HepG2 (cell line): ENCODE results near the gene TUBGCP4. TPM values are rescaled to one million over a fixed set of nuclear protein-coding genes. Genes with fewer than 3 reads are reported as not detected.
A peak's percentile ranks its signal among the peaks of the same experiment; 100 is the strongest.

Experiments used
- ATAC-seq: fragments of 200-7000 bp; cut with Tn5 transposase; 3 replicates; pipeline ENCODE4 v1.9.1; 2020; ENCODE audit warnings: mild to moderate bottlenecking, moderate library complexity
- BruUV-seq: library from RNA; stranded (reverse); fragments of 400-500 nt; replicated peaks from 2 replicates; lab custom pipeline; 2021; lab: Mats Ljungman, UMichigan
- CTCF ChIA-PET: fragments of 300-600 bp; formaldehyde crosslinking; extraction: SDS; loops from one replicate; lab custom pipeline; 2021; ENCODE audit warnings: low total read pairs, inconsistent platforms, low intra/inter-chr PET ratio; lab: Yijun Ruan, JAX
- POLR2A ChIA-PET: fragments of 350-600 bp; sonication (Branson Sonifier 250); formaldehyde crosslinking; loops from one replicate; lab custom pipeline; 2020; ENCODE audit warnings: antibody characterized with exemption, inconsistent platforms; lab: Yijun Ruan, JAX
- DNase-seq: peaks from one replicate; pipeline ENCODE4 v3.0.0-alpha.2; 2015; ENCODE audit warnings: low spot score
- FAIRE-seq: peaks from 3 replicates; lab custom pipeline; 2011; peaks lifted over from hg19 to GRCh38; lab: Jason Lieb, UNC
- H2AFZ ChIP-seq: one replicate; pipeline ENCODE4 v1.6.1; 2011; ENCODE audit warnings: low read length, inconsistent platforms
- H3K27ac ChIP-seq: fragments of 300-600 bp; 3 replicates; pipeline ENCODE4 v1.8.0; 2011; ENCODE audit warnings: mixed run types, mild to moderate bottlenecking, mixed read lengths, low read length, inconsistent platforms; ENCODE audit not compliant: insufficient read depth; ENCODE audit errors: extremely low read length
- H3K27me3 ChIP-seq, 2 experiments: fragments of 200-600 bp in 1 of 2; 2 replicates in 1 of 2; 3 replicates in 1 of 2; pipeline versions ENCODE4 v1.6.0 to v1.8.0; 2011; ENCODE audit warnings: low read length in 2 of 2, mild to moderate bottlenecking in 2 of 2, moderate library complexity in 2 of 2, inconsistent platforms in 1 of 2; ENCODE audit not compliant: insufficient read depth in 2 of 2, control insufficient read depth in 1 of 2
- H3K36me3 ChIP-seq, 2 experiments: fragments of 200-600 bp in 1 of 2; replicated peaks in 1 of 2; 2 replicates in 1 of 2; 3 replicates in 1 of 2; pipeline versions ENCODE4 v1.5.1 to v1.8.0; 2011; ENCODE audit warnings: low read length in 2 of 2, inconsistent platforms in 1 of 2; ENCODE audit not compliant: insufficient read depth in 2 of 2, control insufficient read depth in 1 of 2
- H3K4me1 ChIP-seq: 2 replicates; pipeline ENCODE4 v1.5.1; 2012; ENCODE audit warnings: low read length, inconsistent platforms; ENCODE audit not compliant: insufficient read depth
- H3K4me2 ChIP-seq: 2 replicates; pipeline ENCODE4 v1.6.0; 2011; ENCODE audit warnings: low read depth, low read length, inconsistent platforms
- H3K4me3 ChIP-seq, 3 experiments: fragments of 200-600 bp in 1 of 3; sonication (generic), shearing (Covaris generic) in 1 of 3; replicated peaks in 1 of 3; 2 replicates each; pipeline ENCODE4 v1.5.1; 2011 to 2016; ENCODE audit warnings: low read length in 3 of 3, inconsistent platforms in 2 of 3, low read depth in 2 of 3, mild to moderate bottlenecking in 2 of 3, control low read depth in 1 of 3, mixed read lengths in 1 of 3; ENCODE audit not compliant: insufficient read depth in 1 of 3
- H3K79me2 ChIP-seq: one replicate; pipeline ENCODE4 v1.6.1; 2011; ENCODE audit warnings: low read length, inconsistent platforms; ENCODE audit not compliant: insufficient read depth
- H3K9ac ChIP-seq: 2 replicates; pipeline ENCODE4 v1.6.0; 2011; ENCODE audit warnings: mild to moderate bottlenecking, low read depth, low read length, inconsistent platforms; ENCODE audit not compliant: insufficient read depth
- H3K9me3 ChIP-seq: 2 replicates; pipeline ENCODE4 v1.5.1; 2012; ENCODE audit warnings: mild to moderate bottlenecking, low read length
- H4K20me1 ChIP-seq: 2 replicates; pipeline ENCODE4 v1.6.0; 2011; ENCODE audit warnings: inconsistent platforms, mild to moderate bottlenecking, low read length, moderate library complexity; ENCODE audit not compliant: insufficient read depth
- EP300 ChIP-seq, 3 experiments: sonication (generic) in 1 of 3; formaldehyde crosslinking in 1 of 3; IDR thresholded peaks; 2 replicates each; pipeline versions ENCODE4 v1.5.1 to v1.6.1; 2011 to 2020; ENCODE audit warnings: low read depth in 2 of 3, low read length in 2 of 3, borderline replicate concordance in 1 of 3, improper control_type of control experiment in 1 of 3, mild to moderate bottlenecking in 1 of 3, missing genetic modification reagents in 1 of 3, moderate library complexity in 1 of 3
- YEATS4 ChIP-seq: sonication (generic); formaldehyde crosslinking; IDR thresholded peaks from 2 replicates; pipeline ENCODE4 v1.4.0; 2020; ENCODE audit warnings: missing genetic modification reagents, borderline replicate concordance
- ZC3H4 ChIP-seq: sonication (generic); formaldehyde crosslinking; IDR thresholded peaks from 2 replicates; pipeline ENCODE4 v1.4.0; 2020; ENCODE audit warnings: missing genetic modification reagents, borderline replicate concordance
- WGBS: methylation state at CpG from one replicate; pipeline ENCODE4 v1.1.6; 2017; ENCODE audit warnings: low lambda C conversion rate; 5-methylcytosine and 5-hydroxymethylcytosine counted together
- in situ Hi-C: cut with HindIII; loops from 2 replicates; pipeline ENCODE4 v1.10.0; 2017; ENCODE audit warnings: low pct_unique_long_range_greater_than_20kb; ENCODE audit not compliant: extremely low pct_ligation_motif_present
- intact Hi-C: fragments of 100-400 bp; cut with micrococcal nuclease; formaldehyde crosslinking; loops from one replicate; pipeline ENCODE4 v1.10.0; 2022; ENCODE audit not compliant: unreplicated experiment
- polyA plus RNA-seq, 8 experiments: library from polyadenylated mRNA; depleted of rRNA in 3 of 8; stranded (reverse) in 7 of 8; unstranded in 1 of 8; fragments of >200 nt; fragmentation: Illumina TruSeq in 4 of 8; extraction: Trizol in 4 of 8; gene quantifications; 2 replicates each; pipeline versions ENCODE4 v1.2.1 to v1.2.3, GENCODE V29; 2011 to 2016; ENCODE audit warnings: low read depth in 4 of 8, missing spikeins in 1 of 8, mixed read lengths in 1 of 8; ENCODE audit not compliant: insufficient read depth in 1 of 8
- total RNA-seq, 5 experiments: library from RNA; depleted of rRNA; stranded (reverse); fragments of >200 nt; fragmentation: Illumina TruSeq; extraction: Trizol; gene quantifications; 2 replicates each; pipeline ENCODE4 v1.2.3, GENCODE V29; 2016; ENCODE audit warnings: low read depth in 1 of 5
- TF ChIP-seq, protein P1 (sequence below): IDR thresholded peaks from 2 replicates; pipeline ENCODE4 v1.4.0; 2020; ENCODE audit warnings: mild to moderate bottlenecking, missing genetic modification reagents
- TF ChIP-seq, protein P2 (sequence below): IDR thresholded peaks from 2 replicates; pipeline ENCODE4 v1.6.1; 2016; ENCODE audit warnings: low read depth

Gene TUBGCP4
- total and polyA plus RNA-seq, 2 of the 13 experiments (the other 11 are each of a cell fraction or from before 2014, with no cell fraction given) = 15.0 to 20.5 TPM

- TF ChIP-seq, protein P1, sequence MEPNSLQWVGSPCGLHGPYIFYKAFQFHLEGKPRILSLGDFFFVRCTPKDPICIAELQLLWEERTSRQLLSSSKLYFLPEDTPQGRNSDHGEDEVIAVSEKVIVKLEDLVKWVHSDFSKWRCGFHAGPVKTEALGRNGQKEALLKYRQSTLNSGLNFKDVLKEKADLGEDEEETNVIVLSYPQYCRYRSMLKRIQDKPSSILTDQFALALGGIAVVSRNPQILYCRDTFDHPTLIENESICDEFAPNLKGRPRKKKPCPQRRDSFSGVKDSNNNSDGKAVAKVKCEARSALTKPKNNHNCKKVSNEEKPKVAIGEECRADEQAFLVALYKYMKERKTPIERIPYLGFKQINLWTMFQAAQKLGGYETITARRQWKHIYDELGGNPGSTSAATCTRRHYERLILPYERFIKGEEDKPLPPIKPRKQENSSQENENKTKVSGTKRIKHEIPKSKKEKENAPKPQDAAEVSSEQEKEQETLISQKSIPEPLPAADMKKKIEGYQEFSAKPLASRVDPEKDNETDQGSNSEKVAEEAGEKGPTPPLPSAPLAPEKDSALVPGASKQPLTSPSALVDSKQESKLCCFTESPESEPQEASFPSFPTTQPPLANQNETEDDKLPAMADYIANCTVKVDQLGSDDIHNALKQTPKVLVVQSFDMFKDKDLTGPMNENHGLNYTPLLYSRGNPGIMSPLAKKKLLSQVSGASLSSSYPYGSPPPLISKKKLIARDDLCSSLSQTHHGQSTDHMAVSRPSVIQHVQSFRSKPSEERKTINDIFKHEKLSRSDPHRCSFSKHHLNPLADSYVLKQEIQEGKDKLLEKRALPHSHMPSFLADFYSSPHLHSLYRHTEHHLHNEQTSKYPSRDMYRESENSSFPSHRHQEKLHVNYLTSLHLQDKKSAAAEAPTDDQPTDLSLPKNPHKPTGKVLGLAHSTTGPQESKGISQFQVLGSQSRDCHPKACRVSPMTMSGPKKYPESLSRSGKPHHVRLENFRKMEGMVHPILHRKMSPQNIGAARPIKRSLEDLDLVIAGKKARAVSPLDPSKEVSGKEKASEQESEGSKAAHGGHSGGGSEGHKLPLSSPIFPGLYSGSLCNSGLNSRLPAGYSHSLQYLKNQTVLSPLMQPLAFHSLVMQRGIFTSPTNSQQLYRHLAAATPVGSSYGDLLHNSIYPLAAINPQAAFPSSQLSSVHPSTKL (CRISPR knock-in tag) = no peak
- no peak for TF ChIP-seq EP300 (IDR thresholded peaks at IDR 0.05; ENCODE audit: low read depth in 2 of 2, low read length in 2 of 2)
- no peak for TF ChIP-seq EP300 (CRISPR knock-in tag; IDR thresholded peaks at IDR 0.05; ENCODE audit: borderline replicate concordance)
- TF ChIP-seq ZC3H4 (CRISPR knock-in tag) = 0 out of 2 replicates have a peak, but pooled peaks have one; percentile 45
These were observed at the start of gene TUBGCP4, which contains the start of gene ZSCAN29 (continued) for GRCh38 chr15:43370975-43371974.

DNA sequence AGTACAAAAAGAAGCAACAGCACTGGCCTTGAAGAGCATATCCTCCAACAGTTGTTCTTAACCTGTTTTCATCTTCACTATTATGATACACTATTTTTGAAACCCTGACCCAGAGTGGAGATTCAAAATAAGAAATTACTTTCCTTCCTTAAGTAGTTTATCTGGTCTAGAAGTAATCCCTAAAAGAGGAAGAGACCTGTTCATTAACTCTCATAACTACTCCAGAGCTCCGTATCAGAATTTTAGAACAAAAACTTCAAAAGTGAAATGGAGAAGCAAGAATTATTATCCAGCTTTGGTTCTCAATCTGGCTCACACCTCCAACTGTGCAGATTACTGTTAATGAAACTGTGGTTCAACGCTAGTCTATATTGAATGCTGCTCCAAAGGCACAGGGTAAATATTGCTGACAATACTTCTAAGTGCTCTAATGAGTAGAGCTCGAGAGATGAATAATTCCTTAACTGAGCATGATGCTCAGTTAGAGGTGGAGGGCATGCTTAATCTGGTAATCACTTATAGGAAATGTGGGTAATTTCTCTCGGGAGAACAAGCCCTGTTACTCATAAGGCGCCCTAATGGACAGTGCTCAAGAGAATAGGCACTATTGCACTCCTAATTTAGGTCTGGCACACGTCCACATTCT is 45.7 kb upstream of the TUBGCP4 start:
- H3K4me3 ChIP-seq = no peak overlapping the region
- H2AFZ ChIP-seq = no peak overlapping the region
- H4K20me1 ChIP-seq = no peaks in the 10 kb centered on the region
- no peak overlapping the region for H3K4me2 ChIP-seq
- FAIRE-seq (no peak), ATAC-seq (no peak), DNase-seq (no peak)
- H3K9ac ChIP-seq = no peak overlapping the region
- in situ Hi-C loops (no loop called here), intact Hi-C loops (no loop called here)
- H3K79me2 ChIP-seq = peaks cover 14% of the 10 kb centered on the region
- CTCF ChIA-PET = no interaction called here
- no peak overlapping the region for H3K27ac ChIP-seq
- WGBS = 27% methylated on average over 6 of the region's 6 CpGs
- no TSS peak for BruUV-seq
- POLR2A ChIA-PET = no interaction called here
- H3K4me1 ChIP-seq = peaks cover 17% of the 10 kb centered on the region
- H3K9me3 ChIP-seq = no peaks in the 10 kb centered on the region
- H3K36me3 ChIP-seq = 0 out of 5 replicates have a peak, but pooled peaks cover 0 to 2% of the 10 kb centered on the region in 2 experiments
- H3K27me3 ChIP-seq = peaks cover 0 to 2% of the 10 kb centered on the region in 2 experiments; a peak in 1 of 5 replicates
- TF ChIP-seq YEATS4 (CRISPR knock-in tag) = no peak
- TF ChIP-seq, protein P2, sequence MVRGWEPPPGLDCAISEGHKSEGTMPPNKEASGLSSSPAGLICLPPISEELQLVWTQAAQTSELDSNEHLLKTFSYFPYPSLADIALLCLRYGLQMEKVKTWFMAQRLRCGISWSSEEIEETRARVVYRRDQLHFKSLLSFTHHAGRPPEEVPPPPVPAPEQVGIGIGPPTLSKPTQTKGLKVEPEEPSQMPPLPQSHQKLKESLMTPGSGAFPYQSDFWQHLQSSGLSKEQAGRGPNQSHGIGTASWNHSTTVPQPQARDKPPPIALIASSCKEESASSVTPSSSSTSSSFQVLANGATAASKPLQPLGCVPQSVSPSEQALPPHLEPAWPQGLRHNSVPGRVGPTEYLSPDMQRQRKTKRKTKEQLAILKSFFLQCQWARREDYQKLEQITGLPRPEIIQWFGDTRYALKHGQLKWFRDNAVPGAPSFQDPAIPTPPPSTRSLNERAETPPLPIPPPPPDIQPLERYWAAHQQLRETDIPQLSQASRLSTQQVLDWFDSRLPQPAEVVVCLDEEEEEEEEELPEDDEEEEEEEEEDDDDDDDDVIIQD (CRISPR knock-in tag) = no peak
- TF ChIP-seq, all 625 proteins: peak for 0
